Myocyte (in vitro differentiated cells): ENCODE data around the gene SHISA9. TPM values are rescaled to one million over a fixed set of nuclear protein-coding genes. Genes with fewer than 3 reads are reported as not detected.

Source experiments
- DNase-seq: peaks from one replicate; pipeline ENCODE4 v3.0.0-alpha.2; 2012; ENCODE audit warnings: low read depth
- total RNA-seq: library from RNA; depleted of rRNA; stranded (reverse); fragments of >200 nt; gene quantifications from 2 replicates; pipeline ENCODE4 v1.2.3, GENCODE V29; 2014

The SHISA9 gene
- total RNA-seq, 1 donor from 2014 or later = 15.5 TPM

GRCh38 chr16:13158427-13158826 is 257.0 kb downstream of the SHISA9 start:
- no peak for DNase-seq

- no peak for DNase-seq
These were observed 263.6 kb downstream of the SHISA9 start for GRCh38 chr16:13165024-13165423.

- DNase-seq = no peak
These were observed 266.7 kb downstream of the SHISA9 start for GRCh38 chr16:13168091-13168572.

GRCh38 chr16:13171313-13171712 is 269.9 kb downstream of the SHISA9 start:
- DNase-seq = no peak

GRCh38 chr16:13176711-13177110 is 275.3 kb downstream of the SHISA9 start:
- DNase-seq = peak; percentile 22

GRCh38 chr16:13178318-13178717 is 276.9 kb downstream of the SHISA9 start:
- DNase-seq = peak; percentile 9

GRCh38 chr16:13181432-13181831 is 280.0 kb downstream of the SHISA9 start:
- no peak for DNase-seq

GRCh38 chr16:13186813-13187212 is 285.4 kb downstream of the SHISA9 start:
- no peak for DNase-seq

GRCh38 chr16:13189250-13189649 is 287.9 kb downstream of the SHISA9 start:
- DNase-seq = no peak

GRCh38 chr16:13193721-13194120 is 292.3 kb downstream of the SHISA9 start:
- DNase-seq = peak; percentile 37

- DNase-seq = no peak
These were observed 293.4 kb downstream of the SHISA9 start for GRCh38 chr16:13194766-13195165.

- no peak for DNase-seq
These were observed 302.3 kb downstream of the SHISA9 start for GRCh38 chr16:13203725-13204124.

- DNase-seq = no peak
These were observed 304.0 kb downstream of the SHISA9 start for GRCh38 chr16:13205352-13205751.

GRCh38 chr16:13206606-13207005 is 305.2 kb downstream of the SHISA9 start:
- no peak for DNase-seq

GRCh38 chr16:13207151-13207550 is 305.8 kb downstream of the SHISA9 start:
- DNase-seq = no peak

- DNase-seq = no peak
These were observed 322.3 kb downstream of the SHISA9 start for GRCh38 chr16:13223666-13224065.

GRCh38 chr16:13229039-13229438 is 327.6 kb downstream of the SHISA9 start:
- no peak for DNase-seq

GRCh38 chr16:13231365-13231764 is 330.0 kb downstream of the SHISA9 start:
- DNase-seq = no peak

GRCh38 chr16:13234999-13235398 is 333.6 kb downstream of the SHISA9 start:
- no peak for DNase-seq

- DNase-seq = no peak
These were observed 334.9 kb downstream of the SHISA9 start for GRCh38 chr16:13236308-13236707.

GRCh38 chr16:13238182-13238581 is 336.8 kb downstream of the SHISA9 start:
- no peak for DNase-seq

GRCh38 chr16:13242201-13242600 is 340.8 kb downstream of the SHISA9 start:
- DNase-seq = no peak

- DNase-seq = no peak
These were observed 343.4 kb downstream of the SHISA9 start for GRCh38 chr16:13244770-13245169.
